ENCODE data around the gene GAL3ST2.

- TF ChIP-seq, protein P1, sequence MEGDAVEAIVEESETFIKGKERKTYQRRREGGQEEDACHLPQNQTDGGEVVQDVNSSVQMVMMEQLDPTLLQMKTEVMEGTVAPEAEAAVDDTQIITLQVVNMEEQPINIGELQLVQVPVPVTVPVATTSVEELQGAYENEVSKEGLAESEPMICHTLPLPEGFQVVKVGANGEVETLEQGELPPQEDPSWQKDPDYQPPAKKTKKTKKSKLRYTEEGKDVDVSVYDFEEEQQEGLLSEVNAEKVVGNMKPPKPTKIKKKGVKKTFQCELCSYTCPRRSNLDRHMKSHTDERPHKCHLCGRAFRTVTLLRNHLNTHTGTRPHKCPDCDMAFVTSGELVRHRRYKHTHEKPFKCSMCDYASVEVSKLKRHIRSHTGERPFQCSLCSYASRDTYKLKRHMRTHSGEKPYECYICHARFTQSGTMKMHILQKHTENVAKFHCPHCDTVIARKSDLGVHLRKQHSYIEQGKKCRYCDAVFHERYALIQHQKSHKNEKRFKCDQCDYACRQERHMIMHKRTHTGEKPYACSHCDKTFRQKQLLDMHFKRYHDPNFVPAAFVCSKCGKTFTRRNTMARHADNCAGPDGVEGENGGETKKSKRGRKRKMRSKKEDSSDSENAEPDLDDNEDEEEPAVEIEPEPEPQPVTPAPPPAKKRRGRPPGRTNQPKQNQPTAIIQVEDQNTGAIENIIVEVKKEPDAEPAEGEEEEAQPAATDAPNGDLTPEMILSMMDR (conservative IDR thresholded peaks at IDR 0.05; ENCODE audit: low read depth, low read length) = no peak
- no peak for TF ChIP-seq EZH2 (IDR thresholded peaks at IDR 0.05; ENCODE audit: low read length, unreplicated experiment)
Measured at GRCh38 chr2:241729868-241730267, 46.8 kb upstream of the GAL3ST2 start.

All from PC-3 (cell line).